GOT3 (cell line): ENCODE results near the gene RILPL2.
"Not testable (repeated sequence)": the region's sequence is repeated elsewhere in the genome, so short reads cannot be mapped to it uniquely, and the experiment has no call there.

Experiments
- DNase-seq: peaks from one replicate; lab custom pipeline; 2025; ENCODE audit warnings: mixed read lengths; lab: John Stamatoyannopoulos, UW

The RILPL2 gene

DNA sequence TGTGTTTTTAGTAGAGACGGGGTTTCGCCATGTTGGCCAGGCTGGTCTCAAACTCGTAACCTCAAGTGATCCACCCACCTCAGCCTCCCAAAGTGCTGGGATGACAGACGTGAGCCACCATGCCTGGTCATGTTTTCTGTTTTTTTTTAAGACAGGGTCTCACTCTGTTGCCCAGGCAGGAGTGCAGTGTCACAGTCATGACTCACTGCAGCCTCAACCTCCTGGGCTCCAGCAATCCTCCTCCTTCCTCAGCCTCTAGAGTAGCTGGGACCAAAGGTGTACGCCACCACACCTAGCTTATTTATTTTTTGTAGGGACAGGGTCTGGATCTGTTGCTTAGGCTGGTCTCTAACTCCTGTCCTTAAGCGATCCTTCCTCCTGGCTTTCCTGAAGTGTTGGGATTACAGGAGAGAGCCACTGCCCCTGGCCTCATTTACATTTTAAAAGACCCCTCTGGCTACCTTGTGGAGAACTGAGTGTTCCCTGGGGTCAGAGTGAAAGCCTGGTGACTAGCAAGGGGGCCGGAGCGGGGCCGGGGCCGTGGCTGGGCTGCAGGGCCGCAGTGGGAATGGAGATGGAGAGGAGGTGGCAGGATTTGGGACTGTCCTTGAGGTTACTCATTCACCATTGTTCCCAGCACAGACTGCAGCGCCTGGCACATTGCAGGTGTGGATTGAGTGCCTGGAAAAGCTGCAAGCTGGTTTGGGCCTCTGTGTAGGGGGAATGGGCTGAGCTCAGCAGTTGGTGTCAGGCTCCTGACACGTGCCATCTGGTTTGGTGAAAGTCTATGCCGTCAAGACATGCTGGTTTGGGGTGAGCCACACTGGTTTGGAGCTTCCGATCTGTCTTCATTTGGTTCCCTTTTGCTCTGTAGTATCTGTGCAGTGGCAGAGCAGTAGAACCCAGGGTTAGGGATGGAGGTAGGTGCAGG lies 34.5 kb downstream of the RILPL2 start:
- DNase-seq = no peak

DNA sequence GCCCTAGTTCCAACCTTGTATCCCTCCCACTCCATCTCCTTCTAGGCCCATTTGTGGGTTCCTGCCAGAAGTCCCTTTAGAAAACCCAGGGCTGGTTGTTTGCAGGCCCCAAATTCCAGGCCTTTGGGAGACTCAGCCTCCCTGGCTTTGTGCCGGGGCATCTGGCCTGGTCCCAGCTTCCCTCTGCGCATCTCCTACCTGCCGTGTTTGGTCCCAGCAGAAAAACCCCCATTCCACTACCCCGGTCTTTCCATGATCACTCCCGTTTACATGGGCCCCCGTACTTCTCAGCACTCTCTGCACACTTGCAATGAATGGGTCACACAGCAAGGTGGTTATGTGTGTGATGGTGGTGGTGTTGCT lies 37.2 kb downstream of the RILPL2 start:
- no peak for DNase-seq

DNA sequence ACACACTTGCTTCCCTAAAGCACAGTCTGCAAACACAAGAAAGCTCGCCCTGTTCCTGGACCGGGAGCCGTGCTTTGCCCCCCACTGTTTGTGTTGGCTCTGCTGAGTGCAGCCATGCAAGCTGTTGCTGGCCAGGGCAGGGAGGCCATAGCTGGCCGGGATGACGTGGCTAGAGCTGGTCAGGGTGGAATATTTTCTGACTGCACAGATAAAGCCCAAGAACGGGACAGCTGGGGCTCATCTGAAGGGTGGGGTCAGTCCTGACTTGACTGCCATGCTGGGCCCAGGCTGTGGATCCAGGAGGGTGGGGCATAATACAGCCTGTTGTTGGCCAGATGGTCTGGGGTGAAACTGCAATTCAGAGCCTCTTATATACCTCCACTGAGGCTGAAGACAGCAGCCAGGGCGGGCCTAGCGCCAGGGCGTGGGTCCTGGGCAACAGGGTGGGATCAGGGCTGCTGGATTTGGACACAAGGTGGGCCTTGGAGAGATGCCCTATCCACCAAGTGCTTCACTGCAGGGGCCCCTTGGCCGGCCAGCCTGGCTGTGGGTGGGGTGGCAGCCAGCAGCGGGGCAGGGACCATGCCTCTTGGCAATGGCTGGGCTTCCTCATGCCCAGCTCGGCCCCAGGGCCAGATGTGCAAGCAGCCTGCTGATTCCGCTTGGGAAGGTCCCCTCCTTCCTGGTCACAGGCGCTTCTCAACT lies 37.8 kb downstream of the RILPL2 start:
- no peak for DNase-seq

DNA sequence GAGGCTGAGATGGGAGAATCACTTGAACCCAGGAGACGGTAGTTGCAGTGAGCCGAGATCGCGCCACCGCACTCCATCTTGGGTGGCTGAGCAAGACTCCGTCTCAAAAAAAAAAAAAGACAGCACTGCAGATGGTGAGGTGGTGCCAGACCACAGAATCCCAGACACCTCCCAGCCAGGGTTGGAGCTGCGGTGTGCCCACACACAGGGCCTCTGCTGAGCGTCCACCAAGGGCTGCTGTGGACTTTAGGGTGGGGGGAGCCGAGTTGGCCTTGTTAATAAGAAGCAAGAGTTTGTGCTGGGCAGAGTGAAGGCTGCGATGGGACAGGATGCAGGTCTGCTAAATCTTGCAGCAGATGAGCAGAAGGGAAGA lies 38.3 kb downstream of the RILPL2 start:
- no peak for DNase-seq

GRCh38 chr12:123397400-123397799 lies 39.1 kb downstream of the RILPL2 start:
- no peak for DNase-seq

DNA sequence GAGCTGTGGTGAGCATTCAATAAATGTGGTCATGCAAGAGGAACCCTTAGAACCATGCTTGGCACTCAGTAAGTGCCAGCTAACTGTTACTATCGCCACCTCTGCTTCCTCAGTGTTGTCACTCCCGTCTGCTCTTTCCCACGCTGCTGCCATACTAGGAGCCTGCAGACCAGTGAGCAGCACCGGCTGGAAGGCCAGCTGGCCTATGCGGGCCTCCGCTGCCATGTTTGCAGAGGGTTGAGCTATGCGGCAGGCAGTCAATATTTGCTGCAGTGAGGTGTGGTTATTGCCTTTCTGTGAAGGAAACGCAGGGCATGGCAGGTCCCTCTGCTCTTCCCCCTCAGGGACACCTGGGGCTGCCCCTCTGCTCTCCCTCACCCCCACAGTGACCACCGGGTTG lies 39.5 kb downstream of the RILPL2 start:
- no peak for DNase-seq

- DNase-seq = no peak
These were observed 39.9 kb downstream of the RILPL2 start for GRCh38 chr12:123396543-123396942.

GRCh38 chr12:123395236-123395635 lies 41.2 kb downstream of the RILPL2 start:
- no peak for DNase-seq

GRCh38 chr12:123393747-123394146 lies 42.7 kb downstream of the RILPL2 start:
- no peak for DNase-seq

- no peak for DNase-seq
These were observed 44.7 kb downstream of the RILPL2 start for GRCh38 chr12:123391546-123392343.

DNA sequence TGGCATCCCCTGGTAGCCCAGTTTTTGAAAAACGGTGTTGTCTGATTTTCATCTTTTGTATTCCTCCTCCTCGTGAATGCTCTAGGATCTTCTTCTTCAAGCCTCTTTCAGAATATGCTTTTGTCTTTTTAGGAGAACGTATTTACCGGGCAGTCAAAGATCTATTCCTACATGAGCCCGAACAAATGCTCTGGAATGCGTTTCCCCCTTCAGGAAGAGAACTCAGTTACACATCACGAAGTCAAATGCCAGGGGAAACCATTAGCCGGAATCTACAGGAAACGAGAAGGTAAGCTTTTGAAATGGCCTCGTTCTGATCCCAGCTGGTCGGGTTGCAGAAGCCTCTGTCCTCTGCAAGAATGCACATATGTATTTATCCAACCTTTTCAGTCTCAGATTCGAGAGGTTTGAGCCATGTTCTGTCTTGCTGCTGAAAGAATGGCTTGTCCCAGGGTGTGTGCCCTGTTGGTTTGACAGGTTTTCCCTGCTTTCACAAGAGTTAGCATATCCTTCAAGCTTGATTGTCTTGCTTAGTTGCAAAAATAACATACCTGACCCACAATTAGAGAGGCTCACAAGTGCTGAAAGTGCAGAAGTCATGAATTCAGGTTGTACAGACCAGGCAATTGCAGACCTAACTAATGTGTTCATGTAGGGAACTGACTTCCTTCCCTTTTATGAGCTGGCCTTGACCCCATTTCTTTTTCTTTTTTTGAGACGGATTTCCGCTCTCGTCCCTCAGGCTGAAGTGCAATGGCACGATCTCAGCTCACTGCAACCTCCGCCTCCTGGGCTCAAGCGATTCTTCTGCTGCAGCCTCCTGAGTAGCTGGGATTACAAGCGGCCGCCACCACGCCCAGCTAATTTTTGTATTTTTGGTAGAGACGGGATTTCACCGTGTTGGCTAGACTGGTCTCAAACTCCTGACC lies 45.7 kb downstream of the RILPL2 start:
- no peak for DNase-seq

DNA sequence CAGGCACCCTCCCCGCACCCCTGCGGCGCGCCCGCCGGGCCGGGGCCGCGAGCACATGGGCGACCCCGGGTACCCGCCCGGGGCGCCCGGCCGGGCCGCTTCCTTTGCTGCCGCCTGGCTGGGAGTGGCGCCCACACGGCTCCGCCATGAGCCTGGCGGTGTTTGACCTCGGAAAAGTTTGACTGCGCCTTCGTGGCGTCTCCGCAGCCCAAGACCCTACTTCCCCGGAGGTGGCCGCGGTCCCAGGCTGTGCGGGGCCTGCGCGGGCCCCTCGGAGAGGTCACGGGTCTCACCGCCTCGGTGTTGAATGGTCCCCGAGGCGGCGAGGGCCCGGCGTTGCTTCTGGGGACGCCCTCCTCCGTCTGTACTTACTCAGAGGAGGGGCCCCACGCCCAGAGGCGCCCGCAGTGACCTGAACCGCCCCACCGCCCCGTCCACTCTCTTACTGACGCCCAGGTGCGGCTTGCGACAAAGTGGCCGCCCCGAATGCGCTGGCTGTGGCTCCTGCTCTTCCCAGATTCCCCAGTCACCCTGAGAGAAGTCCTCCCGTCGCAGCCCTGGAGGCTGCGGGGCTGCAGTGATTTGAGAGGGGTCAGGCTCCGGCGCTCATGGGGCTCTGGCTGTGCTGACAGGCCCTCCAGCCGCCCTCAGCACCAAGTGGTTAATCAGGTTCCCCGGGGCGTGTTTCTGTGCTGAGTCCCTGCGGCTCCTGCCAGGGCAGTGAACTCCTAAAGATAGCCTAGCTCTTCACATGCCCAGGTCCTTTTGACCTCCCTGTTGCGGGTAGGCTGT lies 46.7 kb downstream of the RILPL2 start:
- no peak for DNase-seq

DNA sequence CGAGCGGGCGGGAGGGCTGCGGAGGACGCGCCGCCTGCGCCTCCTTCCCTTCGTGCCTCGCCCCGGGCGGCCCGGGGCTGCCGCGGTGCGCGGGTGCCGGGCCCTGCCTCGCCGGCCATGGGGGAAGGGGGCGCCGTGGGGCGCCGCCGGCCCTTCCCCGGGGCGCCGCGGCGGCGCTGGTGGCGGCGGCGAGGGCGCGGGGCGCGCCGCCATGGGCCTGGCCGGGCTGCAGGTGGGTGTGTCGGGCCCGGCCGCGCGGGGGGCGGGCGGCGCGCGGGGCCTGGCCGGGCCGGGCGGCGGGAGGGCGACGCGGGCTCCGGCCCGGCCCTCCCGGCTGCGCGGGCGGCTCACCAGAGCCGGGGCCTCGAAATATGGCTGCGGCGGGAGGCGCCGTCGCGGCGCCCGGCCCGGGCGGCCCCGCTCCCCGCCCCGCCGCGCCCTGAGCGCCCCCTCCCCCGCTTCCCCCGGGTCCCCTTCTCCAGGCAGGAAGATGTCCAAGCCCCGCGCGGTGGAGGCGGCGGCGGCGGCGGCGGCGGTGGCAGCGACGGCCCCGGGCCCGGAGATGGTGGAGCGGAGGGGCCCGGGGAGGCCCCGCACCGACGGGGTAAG lies 47.4 kb downstream of the RILPL2 start:
- no peak for DNase-seq

- DNase-seq = no peak
These were observed 48.1 kb downstream of the RILPL2 start for GRCh38 chr12:123388177-123388950.

GRCh38 chr12:123387508-123388176 lies 48.8 kb downstream of the RILPL2 start:
- no peak for DNase-seq

DNA sequence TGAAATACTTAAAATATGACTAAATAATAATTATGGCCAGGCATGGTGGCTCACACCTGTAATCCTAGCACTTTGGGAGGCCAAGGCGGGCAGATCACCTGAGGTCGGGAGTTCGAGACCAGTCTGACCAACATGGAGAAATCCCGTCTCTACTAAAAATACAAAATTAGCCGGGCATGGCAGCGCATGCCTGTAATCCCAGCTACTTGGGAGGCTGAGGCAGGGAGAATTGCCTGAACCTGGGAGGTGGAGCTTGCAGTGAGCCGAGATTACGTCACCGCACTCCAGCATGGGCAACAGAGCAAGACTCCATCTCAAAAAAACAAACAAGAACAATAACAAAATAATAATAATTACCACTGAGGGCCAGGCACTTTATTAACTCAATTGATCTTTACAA lies 50.9 kb downstream of the RILPL2 start:
- not testable (repeated sequence) for DNase-seq

- no peak for DNase-seq
These were observed 51.5 kb downstream of the RILPL2 start for GRCh38 chr12:123384994-123385376.

DNA sequence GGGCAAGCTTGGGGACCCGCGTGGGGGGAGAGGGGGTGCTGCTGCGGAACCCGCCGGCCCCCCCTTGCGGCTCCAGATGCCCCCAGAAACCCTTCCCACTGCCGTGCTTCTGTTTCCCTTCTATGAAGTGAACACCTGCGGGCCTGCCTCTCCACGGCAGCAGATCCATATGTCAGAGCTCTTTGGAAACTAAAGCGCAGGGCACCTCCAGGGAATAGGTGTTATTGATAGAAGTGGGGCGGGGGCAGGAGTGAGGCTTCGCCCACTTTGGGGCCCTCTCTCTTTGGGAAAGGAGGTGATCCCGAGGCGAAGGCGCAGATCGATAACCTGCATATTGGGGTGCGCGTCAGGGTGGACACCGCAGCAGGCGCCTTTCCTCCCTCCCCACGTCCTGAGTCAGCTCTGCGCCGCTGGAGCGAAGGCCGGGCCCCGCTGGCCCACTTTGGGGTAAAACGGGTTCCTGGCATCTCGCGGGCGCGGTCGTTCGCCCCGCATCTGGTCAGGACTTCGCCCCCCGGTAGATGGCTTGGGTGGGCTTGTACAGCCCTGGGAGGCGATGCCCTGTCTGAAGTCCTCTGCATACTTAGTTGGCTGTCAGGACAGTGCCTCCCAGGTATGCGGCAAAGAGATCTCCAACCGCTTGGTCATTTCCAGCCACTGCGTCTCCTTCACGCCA lies 52.0 kb downstream of the RILPL2 start:
- DNase-seq = no peak
